C4-2B (cell line): ENCODE data around the gene CHD2.

ENCODE experiments used
- ZFX ChIP-seq: fragments of 450-650 bp; IDR thresholded peaks from 2 replicates; pipeline ENCODE4 v1.6.1; 2017
- TF ChIP-seq, protein P1 (sequence below): fragments of 450-650 bp; conservative IDR thresholded peaks from 2 replicates; pipeline ENCODE4 v1.5.1; 2017; ENCODE audit warnings: mild to moderate bottlenecking

DNA sequence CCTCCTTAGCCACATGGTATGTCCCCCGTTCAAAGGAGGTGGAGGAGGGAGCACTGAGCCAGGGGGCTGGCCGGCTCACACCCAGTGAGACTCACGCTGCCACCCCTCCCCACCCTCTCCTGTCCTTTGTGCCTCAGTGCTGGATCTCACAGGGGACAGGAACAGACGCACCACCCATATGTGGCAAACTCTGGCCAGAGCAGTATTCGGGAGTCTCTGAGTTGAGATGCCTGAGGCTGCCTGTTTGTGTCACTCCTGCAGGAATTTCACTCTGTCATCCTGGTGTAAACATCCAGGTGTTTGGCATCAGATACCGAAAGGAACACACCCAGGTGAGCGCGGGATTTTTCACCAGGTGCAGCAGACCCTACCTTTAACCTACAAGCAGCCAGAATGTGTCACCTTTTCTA, 163.1 kb downstream of the CHD2 start:
- TF ChIP-seq, protein P1, sequence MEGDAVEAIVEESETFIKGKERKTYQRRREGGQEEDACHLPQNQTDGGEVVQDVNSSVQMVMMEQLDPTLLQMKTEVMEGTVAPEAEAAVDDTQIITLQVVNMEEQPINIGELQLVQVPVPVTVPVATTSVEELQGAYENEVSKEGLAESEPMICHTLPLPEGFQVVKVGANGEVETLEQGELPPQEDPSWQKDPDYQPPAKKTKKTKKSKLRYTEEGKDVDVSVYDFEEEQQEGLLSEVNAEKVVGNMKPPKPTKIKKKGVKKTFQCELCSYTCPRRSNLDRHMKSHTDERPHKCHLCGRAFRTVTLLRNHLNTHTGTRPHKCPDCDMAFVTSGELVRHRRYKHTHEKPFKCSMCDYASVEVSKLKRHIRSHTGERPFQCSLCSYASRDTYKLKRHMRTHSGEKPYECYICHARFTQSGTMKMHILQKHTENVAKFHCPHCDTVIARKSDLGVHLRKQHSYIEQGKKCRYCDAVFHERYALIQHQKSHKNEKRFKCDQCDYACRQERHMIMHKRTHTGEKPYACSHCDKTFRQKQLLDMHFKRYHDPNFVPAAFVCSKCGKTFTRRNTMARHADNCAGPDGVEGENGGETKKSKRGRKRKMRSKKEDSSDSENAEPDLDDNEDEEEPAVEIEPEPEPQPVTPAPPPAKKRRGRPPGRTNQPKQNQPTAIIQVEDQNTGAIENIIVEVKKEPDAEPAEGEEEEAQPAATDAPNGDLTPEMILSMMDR, result no peak
- no peak for TF ChIP-seq ZFX
